HEK293T (cell line): ENCODE results near the gene BCL2L11.

ENCODE experiments used
- ARNT ChIP-seq: fragments of 450-650 bp; IDR thresholded peaks from 2 replicates; pipeline ENCODE4 v1.6.1; 2017; ENCODE audit warnings: mild to moderate bottlenecking
- BHLHE40 ChIP-seq: fragments of 450-650 bp; IDR thresholded peaks from 2 replicates; pipeline ENCODE4 v1.6.1; 2016; ENCODE audit warnings: mild to moderate bottlenecking, moderate library complexity, borderline replicate concordance
- CTBP1 ChIP-seq: fragments of 450-650 bp; IDR thresholded peaks from 2 replicates; pipeline ENCODE4 v1.6.1; 2016; ENCODE audit warnings: borderline replicate concordance
- FOXA1 ChIP-seq: fragments of 450-650 bp; IDR thresholded peaks from 2 replicates; pipeline ENCODE4 v1.6.1; 2016; ENCODE audit warnings: mild to moderate bottlenecking
- FOXK2 ChIP-seq: fragments of 450-650 bp; IDR thresholded peaks from 2 replicates; pipeline ENCODE4 v1.6.1; 2016; ENCODE audit warnings: mild to moderate bottlenecking
- FOXM1 ChIP-seq: fragments of 450-650 bp; IDR thresholded peaks from 2 replicates; pipeline ENCODE4 v1.6.1; 2017; ENCODE audit warnings: mild to moderate bottlenecking, borderline replicate concordance
- HDGF ChIP-seq: fragments of 450-650 bp; IDR thresholded peaks from 2 replicates; pipeline ENCODE4 v1.6.1; 2017; ENCODE audit warnings: antibody characterized with exemption, borderline replicate concordance
- L3MBTL2 ChIP-seq: fragments of 450-650 bp; conservative IDR thresholded peaks from 2 replicates; pipeline ENCODE4 v1.6.1; 2016; ENCODE audit warnings: mild to moderate bottlenecking
- PKNOX1 ChIP-seq: fragments of 450-650 bp; IDR thresholded peaks from 2 replicates; pipeline ENCODE4 v1.6.1; 2016
- SP1 ChIP-seq: fragments of 450-650 bp; IDR thresholded peaks from 2 replicates; pipeline ENCODE4 v1.6.1; 2017
- SUZ12 ChIP-seq: fragments of 450-650 bp; IDR thresholded peaks from 2 replicates; pipeline ENCODE4 v1.6.1; 2016; ENCODE audit warnings: mild to moderate bottlenecking
- TARDBP ChIP-seq: fragments of 450-650 bp; IDR thresholded peaks from 2 replicates; pipeline ENCODE4 v1.6.1; 2016
- ZNF384 ChIP-seq: fragments of 450-650 bp; IDR thresholded peaks from 2 replicates; pipeline ENCODE4 v1.6.1; 2016

- TF ChIP-seq FOXM1 = no peak
- TF ChIP-seq SUZ12 = no peak
- TF ChIP-seq FOXA1 = no peak
- TF ChIP-seq TARDBP = no peak
- no peak for TF ChIP-seq PKNOX1
- TF ChIP-seq BHLHE40 = no peak
- TF ChIP-seq ZNF384 = no peak
- no peak for TF ChIP-seq CTBP1
- TF ChIP-seq SP1 = no peak
- no peak for TF ChIP-seq ARNT
- no peak for TF ChIP-seq FOXK2
- TF ChIP-seq HDGF = no peak
- no peak for TF ChIP-seq L3MBTL2
Measured at GRCh38 chr2:111134055-111134454, 13.3 kb downstream of the BCL2L11 start.
